Measurements from ENCODE around the gene MEIS2. TPM values are rescaled to one million over a fixed set of nuclear protein-coding genes. Genes with fewer than 3 reads are reported as not detected.

The MEIS2 gene
- total and polyA plus RNA-seq, 2 of the 13 experiments (the other 11 are each of a cell fraction or from before 2014, with no cell fraction given) = 10.7 to 12.4 TPM

- Histone ChIP-seq H3K36me3 (replicated peaks in 1 of 2; ENCODE audit: control insufficient read depth in 1 of 2, insufficient read depth in 2 of 2, low read length in 2 of 2) (no peaks in the 10 kb centered on the region), H3K9me3 (ENCODE audit: low read length) (no peaks in the 10 kb centered on the region), H3K4me1 (ENCODE audit: insufficient read depth, low read length) (peaks cover 33% of the 10 kb centered on the region), H2AFZ (ENCODE audit: low read length) (no peak overlapping the region), H3K27ac (ENCODE audit: extremely low read length, insufficient read depth, low read length) (no peak overlapping the region), H3K27me3 (ENCODE audit: control insufficient read depth in 1 of 2, insufficient read depth in 2 of 2, low read length in 2 of 2) (peaks cover 0 to 36% of the 10 kb centered on the region in 2 experiments; a peak in 3 of 5 replicates), H4K20me1 (ENCODE audit: insufficient read depth, low read length) (no peaks in the 10 kb centered on the region), H3K4me3 (replicated peaks in 1 of 3; ENCODE audit: insufficient read depth in 1 of 3, low read depth in 2 of 3, low read length in 3 of 3) (no peak overlapping the region), H3K79me2 (ENCODE audit: insufficient read depth, low read length) (no peaks in the 10 kb centered on the region), H3K4me2 (ENCODE audit: low read depth, low read length) (peak overlapping the region; percentile 49; the same call in 1 of the 2 replicates), H3K9ac (ENCODE audit: insufficient read depth, low read depth, low read length) (no peak overlapping the region)
- ChIA-PET POLR2A (no interaction called here), CTCF (ENCODE audit: low intra/inter-chr PET ratio, low total read pairs) (no interaction called here)
- intact Hi-C loops (cut with micrococcal nuclease; ENCODE audit: unreplicated experiment) = no loop called here
- FAIRE-seq = no peak
- no TSS peak for BruUV-seq (replicated peaks)
- DNase-seq (ENCODE audit: low spot score) = no peak
- ATAC-seq = peak; percentile 40
- 0% methylated on average over 4 of the region's 4 CpGs for WGBS (ENCODE audit: low lambda C conversion rate)
- in situ Hi-C loops (cut with HindIII; ENCODE audit: extremely low pct_ligation_motif_present, low pct_unique_long_range_greater_than_20kb) = loop anchor here (25.0 kb wide), 2 partner anchors 1575 to 1825 kb away; partner anchors contain the start of gene DPH6
- TF ChIP-seq CEBPB (IDR thresholded peaks at IDR 0.05; ENCODE audit: borderline replicate concordance, low read depth, low read length) (peak; percentile 97), ZEB1 (IDR thresholded peaks at IDR 0.05; ENCODE audit: insufficient replicate concordance, low read depth) (no peak), ZGPAT (CRISPR knock-in tag; IDR thresholded peaks at IDR 0.05) (0 out of 2 replicates have a peak, but pooled peaks have one; percentile 19), ARID5B (CRISPR knock-in tag; IDR thresholded peaks at IDR 0.05) (0 out of 2 replicates have a peak, but pooled peaks have one; percentile 40), FOSL2 (CRISPR knock-in tag; IDR thresholded peaks at IDR 0.05) (0 out of 2 replicates have a peak, but pooled peaks have one; percentile 15), ETV5 (CRISPR knock-in tag; IDR thresholded peaks at IDR 0.05; ENCODE audit: borderline replicate concordance) (peak; percentile 56; the same call in 1 of the 2 replicates), ELF1 (CRISPR knock-in tag; IDR thresholded peaks at IDR 0.05) (peak; percentile 62), CREB3 (CRISPR knock-in tag; IDR thresholded peaks at IDR 0.05) (no peak), SAP130 (CRISPR knock-in tag; IDR thresholded peaks at IDR 0.05; ENCODE audit: low read depth) (peak; percentile 51), CEBPG (CRISPR knock-in tag; IDR thresholded peaks at IDR 0.05) (peak; percentile 94), ELF3 (CRISPR knock-in tag; IDR thresholded peaks at IDR 0.05) (peak; percentile 88), HHEX (CRISPR knock-in tag; IDR thresholded peaks at IDR 0.05) (no peak), ETV6 (CRISPR knock-in tag; conservative IDR thresholded peaks at IDR 0.05) (peak; percentile 100), REST (IDR thresholded peaks at IDR 0.05; ENCODE audit: borderline replicate concordance in 1 of 2, low read depth in 1 of 2, low read length in 2 of 2) (peak in 1 of 2 experiments; percentile 63; a peak in 1 of 4 replicates), ZBTB7B (CRISPR knock-in tag; IDR thresholded peaks at IDR 0.05) (0 out of 2 replicates have a peak, but pooled peaks have one; percentile 3)
Observed at GRCh38 chr15:37112171-37112570, 11.8 kb upstream of the MEIS2 start.

Measured in HepG2 (cell line).